NCI-H1436 (cell line): ENCODE results near the gene DUSP6.

Experiments used
- DNase-seq: peaks from one replicate; lab custom pipeline; 2025; lab: John Stamatoyannopoulos, UW

DUSP6 gene, protein sequence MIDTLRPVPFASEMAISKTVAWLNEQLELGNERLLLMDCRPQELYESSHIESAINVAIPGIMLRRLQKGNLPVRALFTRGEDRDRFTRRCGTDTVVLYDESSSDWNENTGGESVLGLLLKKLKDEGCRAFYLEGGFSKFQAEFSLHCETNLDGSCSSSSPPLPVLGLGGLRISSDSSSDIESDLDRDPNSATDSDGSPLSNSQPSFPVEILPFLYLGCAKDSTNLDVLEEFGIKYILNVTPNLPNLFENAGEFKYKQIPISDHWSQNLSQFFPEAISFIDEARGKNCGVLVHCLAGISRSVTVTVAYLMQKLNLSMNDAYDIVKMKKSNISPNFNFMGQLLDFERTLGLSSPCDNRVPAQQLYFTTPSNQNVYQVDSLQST

GRCh38 chr12:89352492-89353187 lies at the start of gene DUSP6:
Gene DUSP6 (minus strand): TSS chr12:89352501. CDS start chr12:89352039, 462 bp downstream.
- peak; percentile 95 for DNase-seq

DNA sequence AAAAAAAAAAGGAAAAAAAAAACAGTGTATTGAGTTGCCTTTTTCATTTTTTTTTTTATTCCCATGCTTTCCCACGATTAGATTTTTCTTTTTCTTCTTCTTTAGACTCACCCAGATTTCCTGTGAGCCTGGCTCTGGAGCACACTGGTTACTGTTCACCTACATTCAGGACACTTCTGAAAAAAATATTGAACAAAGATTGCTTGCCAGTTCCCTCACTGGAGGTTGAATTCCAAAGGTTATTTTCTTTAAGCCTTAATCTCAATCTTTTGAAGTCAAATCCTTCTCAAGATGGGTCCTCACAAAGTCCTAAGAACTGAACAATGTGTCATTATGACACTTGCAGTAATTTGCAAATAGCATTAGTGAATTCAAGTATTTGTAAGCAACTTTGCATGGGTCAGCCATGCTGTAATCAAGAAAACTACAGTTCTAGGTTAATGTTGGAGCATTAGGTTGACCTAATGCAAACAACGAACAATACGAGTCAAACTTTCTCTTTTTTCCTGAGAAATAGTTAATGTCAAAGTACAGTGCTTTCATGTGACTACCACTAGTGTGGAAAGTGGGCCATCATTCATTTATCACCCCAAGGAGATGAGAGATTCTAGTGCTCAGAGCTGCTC lies 49.2 kb upstream of the DUSP6 start:
- DNase-seq = no peak

- DNase-seq = no peak
Measured at GRCh38 chr12:89400415-89400814, 48.1 kb upstream of the DUSP6 start.

GRCh38 chr12:89395712-89396111 lies 43.4 kb upstream of the DUSP6 start:
- DNase-seq = no peak

GRCh38 chr12:89393551-89394121 lies 41.3 kb upstream of the DUSP6 start:
- DNase-seq = no peak

DNA sequence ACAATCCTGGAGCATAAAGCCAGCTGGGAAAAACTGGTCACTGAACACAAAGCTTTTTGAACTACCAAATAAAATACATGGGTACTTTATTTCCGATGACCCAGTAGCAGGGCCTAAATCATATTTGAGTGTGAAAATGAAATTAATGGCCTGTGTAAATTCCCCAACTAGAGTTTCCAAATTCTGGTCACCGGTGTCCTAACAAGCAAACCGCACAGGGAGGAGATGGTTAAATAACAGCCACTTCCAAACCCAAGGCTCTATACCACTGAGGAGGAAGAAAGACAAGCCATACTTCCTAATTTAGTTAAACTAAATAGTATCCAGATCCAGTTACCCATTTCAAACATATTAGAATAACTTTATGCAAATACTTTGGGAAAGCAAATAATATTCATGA lies 40.1 kb upstream of the DUSP6 start:
- no peak for DNase-seq

DNA sequence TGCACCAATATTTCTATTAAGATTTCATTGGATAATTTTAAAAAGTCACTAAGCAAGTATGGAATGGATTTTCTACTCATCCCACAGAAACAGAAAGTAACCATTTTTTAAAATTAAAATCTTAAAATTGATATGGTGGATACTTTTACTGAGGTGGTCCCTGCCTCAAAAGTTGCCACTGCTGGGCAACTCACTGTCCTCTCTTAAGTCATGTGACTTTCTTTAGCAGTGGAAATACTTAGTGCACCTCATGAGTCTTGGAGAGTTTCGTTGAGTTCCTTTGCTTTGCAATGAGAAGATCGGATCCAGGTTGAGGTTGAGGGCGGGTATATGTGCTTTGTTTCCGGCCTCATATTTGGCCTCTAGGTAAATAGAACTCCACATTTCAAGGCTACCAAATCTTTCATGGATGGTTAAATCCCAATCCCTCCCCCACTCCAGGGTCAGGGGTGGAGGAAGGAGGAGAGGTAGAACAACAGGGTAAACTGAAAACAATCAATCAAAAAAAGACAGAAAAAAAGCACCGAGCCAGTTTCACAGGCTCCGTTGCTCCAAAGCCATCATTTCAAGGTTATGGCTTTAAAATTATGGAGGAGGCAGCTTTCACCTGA lies 39.5 kb upstream of the DUSP6 start:
- DNase-seq = no peak

DNA sequence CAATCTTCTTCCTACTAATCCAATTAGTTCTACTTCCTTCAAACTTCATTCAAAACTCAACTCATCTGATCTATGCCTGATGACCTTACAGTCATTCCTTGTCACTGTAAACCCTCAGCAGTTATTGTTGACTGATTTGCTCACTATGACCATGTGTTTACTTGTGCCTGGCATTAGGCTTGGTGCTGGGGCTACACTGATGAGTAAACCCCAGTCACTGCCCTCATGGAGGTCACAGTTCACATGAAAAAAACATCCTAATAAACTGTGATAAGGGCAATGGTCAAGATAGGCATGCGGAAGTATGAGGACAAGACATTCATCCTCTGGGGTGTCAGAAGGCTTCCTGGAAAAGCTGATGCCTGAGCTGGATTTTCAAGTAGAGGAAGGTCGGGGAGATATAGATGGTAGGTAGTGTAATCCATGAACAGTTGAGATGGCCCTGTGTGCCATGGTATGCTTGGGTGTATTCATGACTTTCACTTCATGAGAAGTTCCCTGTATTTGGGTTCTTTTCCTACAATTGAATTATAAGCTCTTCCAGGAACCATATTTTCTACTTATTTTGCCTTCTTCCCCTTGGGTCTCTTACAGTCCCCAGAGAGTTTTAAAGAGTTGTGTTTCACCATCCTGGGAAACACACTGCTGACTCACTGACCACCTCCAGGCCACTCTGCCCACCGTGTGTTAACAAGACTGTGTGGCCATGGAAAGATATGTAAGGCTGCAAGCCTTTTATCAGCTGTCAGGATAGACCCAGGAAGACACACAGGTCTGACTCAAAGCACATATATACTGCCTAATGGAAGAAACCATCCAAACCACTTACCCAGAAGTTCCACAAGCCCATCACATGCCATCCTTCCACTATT lies 38.7 kb upstream of the DUSP6 start:
- DNase-seq = no peak

DNA sequence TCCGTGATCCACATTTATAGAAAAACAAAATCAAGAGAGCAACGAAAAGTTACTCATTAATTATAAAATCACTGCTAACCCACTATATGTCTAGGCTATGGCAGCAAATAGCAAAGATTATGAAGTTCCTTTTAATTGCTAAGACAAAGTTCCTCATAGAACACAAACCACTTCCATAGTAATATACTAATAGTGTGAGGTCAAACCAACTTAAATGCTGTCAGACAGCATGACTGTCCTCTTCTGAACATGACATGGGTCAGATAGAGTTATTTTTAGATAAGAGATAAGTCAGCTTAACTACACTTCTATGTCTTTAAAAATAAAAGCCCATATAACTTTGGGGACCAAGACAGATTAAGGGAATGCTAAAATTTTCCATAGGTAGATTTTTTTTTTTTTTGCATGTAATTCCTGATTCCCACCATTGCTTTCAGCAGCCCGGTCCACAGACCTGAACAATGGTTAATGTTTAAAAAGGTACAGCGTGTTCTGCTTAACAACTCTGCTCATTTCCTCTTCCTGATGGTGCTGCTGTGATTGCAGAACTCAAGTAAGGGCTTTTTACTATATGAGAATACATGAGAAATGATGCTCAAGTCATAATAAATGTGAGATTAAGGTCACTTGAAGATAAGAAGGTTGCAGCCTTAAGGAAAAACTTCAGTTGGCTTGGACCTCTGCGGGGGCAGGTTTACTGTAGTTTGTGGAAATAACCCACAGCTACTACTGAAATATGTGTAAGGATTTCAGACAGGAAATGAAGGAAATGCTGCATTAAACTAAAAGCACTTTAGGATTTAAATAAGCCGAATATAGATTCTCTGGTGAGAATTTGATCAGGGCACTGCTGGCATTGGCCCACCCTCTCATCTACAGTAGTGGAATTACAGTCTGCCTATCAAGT lies 37.7 kb upstream of the DUSP6 start:
- no peak for DNase-seq

- no peak for DNase-seq
Measured at GRCh38 chr12:89386138-89386537, 33.8 kb upstream of the DUSP6 start.

DNA sequence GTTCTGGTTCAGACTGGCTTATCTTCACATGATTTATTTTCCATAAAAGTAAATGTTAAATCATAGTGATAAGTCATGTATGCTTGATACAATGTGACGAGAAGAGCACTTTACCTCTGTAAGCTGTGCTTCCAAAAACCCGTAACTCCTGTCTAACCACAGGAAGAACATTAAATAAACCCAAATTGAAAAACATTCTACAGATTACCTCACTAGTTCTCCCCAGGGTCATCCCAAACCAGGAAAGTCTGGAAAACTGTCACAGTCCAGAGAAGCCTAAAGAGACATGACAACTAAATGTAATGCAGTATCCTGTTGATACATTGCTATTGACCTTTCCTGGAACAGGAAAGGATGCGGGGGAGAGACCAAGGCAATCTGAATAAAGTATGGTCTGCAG lies 32.5 kb upstream of the DUSP6 start:
- no peak for DNase-seq

DNA sequence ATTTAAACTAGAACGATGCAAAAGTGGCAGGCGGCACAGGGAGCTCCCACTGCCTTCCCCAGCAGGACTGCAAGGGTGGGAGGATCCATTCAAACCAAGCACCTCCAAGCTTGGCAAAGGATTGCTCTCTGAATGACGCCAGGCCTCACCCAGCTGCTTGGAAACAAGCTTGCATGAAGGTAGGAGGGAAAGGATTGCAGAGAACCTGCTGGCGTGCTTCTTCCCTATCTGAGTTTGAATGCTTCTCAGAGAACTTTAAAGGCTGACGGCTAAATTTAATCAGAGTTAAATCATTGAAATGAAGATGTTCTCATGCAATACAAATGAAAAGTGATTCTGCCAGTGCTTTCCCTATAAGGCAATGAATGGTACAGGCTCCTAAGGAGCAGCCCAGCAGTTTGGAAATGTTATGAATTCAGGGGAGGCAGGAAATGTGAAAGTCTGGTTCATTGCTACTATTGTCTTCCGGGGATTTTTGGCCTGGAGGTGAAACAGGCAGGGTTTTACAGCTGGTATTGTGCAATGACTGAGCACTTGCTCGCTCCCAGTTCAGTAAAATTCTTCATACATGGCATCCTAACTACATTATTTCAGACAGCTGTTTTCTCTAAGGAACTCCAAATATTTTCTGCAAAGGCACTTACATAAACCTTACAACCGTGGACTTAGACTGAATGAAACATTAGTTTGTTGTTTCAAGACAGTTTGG lies 31.9 kb upstream of the DUSP6 start:
- no peak for DNase-seq

- no peak for DNase-seq
Measured at GRCh38 chr12:89383235-89384049, 31.1 kb upstream of the DUSP6 start.

GRCh38 chr12:89382328-89382727 lies 30.0 kb upstream of the DUSP6 start:
- DNase-seq = no peak

GRCh38 chr12:89379839-89380467 lies 27.7 kb upstream of the DUSP6 start:
- no peak for DNase-seq

DNA sequence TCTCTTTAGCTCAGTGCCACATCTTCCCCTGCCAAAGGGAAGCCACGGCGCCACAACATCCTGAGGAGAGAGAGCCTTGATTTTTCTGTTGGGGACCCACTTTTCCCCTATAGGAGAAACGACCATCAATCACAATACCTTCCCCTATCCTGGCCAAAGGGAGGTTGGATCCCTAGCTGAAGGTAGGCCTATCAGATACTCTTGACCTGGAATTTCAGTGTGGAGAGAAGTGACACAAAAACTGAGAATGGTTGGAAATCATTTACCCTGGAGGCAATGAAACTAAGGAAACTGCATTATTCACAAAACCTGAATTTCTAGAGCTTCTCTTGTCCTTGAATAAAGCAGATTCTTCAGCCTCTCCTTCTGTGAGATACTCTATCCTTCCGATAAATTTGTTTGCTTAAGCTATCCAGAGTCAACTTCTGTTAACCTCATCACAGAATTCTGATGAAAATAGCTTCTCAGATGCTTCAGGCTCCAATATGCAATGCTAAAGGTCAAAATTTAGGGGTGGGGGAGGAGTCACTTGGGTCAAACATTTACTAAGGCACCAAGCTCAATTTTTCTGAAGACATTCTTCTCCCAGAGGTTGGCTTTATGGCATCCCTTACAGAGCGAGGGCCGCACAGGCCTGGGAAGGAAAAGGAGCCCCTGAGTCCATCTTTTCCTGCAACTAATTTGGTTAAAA lies 27.0 kb upstream of the DUSP6 start:
- DNase-seq = no peak

DNA sequence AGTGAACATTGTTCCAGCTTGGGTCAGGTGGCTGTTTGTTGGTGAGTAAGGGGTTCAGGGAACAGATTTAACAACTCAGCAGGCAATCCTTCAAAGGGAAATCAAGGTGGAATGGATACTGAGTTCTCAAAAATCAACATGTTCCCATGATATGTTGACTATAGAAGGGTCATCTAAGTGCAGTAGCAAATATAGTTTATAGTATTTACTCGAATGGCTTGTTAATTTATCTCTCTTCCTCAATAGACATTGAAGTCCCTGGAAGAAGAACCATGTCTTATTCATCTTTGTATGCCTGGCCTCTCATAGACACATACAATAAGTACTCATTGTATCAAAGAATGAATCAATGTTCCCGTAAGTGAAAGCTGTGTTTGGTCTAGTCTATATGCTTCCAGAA lies 24.5 kb upstream of the DUSP6 start:
- DNase-seq = no peak

GRCh38 chr12:89376202-89376529 lies 23.9 kb upstream of the DUSP6 start:
- no peak for DNase-seq
